GM19452 (cell line): ENCODE data around the gene PITX2.

Source experiments
- ATAC-seq: cut with Tn5 transposase; IDR thresholded peaks from one replicate; pipeline ENCODE4 v1.9.1; 2021; ENCODE audit not compliant: unreplicated experiment

PITX2 gene

DNA sequence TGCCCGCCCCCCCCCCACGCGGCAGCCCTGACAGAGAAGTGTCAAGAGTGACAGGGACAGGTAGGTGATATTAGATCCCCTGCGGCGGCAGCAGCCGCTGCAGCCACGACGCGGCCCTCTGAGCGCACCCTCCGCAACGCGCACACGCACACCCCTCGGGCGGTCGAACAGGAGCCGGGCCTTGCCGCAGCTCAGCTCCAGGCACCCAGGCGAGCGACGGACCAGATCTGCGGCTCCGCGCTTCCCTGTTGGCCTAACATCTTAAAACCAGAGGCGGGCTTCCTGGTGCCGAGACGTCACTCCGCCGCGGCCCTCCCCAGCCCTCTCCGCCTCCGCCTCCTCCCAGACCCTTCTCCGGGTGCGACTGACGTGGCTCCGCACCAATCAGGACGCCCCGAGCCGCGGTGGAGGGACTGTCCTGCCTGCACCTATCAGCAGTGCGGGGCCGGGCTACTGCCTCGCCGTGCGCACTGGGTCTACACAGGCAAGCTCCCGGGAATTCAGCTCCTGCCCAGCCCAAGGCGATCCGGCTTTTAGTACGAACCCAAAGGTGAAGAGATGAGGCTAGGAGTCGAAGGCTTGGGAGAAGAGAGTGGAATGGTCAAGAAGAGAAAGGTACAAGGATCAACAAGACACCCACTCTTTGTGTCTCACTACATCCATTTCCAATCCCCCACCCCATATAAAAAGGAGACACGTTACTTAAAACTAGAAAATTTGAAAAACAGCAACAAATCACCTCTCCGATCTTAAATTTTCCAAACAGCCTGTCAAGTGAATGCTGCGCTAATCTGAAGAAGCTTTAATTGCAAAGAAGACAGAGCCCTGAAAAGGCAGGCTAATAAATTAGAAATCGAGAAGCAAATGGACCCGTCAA, at the start of gene PITX2:
PITX2 (minus strand) TSS at position 237 of the 877 bp plus-strand sequence. CDS start 617 bp downstream, outside the sequence.
- ATAC-seq, result peak; percentile 74

DNA sequence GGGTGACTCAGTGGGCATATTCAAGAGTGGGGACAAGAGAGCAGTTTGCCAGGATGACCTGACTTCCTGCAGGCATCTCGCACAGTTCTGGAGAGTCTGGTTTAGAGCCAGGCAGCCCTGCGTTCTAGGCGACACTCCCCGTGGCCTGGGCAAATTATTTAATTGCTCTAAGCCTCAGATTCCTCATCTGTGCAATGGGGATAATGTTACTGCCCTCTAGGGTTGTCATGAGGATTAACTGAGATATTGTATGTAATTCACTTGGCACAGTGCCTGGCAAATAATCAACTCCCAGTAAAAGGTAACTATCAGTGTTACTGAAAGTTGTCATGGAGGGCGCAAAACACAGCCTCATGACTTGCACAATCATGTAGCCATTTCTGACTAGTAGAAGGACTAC, 48.8 kb upstream of the PITX2 start:
- no peak for ATAC-seq

DNA sequence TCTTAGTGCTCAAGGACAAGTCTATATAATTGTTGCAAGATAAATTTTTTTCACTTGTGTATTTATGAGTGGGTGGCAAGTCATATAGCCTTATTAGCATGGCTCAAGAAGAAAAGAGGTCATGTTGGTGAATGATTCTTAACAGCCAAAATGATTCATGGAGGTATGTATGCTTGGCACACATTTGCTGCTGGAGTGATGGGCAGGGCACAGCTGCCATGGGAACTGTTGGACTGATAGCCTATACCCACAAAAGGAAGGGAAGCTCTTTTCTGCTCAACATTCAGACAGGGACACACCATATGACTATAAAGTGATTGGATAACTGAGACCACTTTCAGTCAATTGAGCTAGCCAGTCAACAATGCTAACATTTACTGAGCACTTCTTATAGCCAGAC, 46.8 kb upstream of the PITX2 start:
- ATAC-seq, result no peak

DNA sequence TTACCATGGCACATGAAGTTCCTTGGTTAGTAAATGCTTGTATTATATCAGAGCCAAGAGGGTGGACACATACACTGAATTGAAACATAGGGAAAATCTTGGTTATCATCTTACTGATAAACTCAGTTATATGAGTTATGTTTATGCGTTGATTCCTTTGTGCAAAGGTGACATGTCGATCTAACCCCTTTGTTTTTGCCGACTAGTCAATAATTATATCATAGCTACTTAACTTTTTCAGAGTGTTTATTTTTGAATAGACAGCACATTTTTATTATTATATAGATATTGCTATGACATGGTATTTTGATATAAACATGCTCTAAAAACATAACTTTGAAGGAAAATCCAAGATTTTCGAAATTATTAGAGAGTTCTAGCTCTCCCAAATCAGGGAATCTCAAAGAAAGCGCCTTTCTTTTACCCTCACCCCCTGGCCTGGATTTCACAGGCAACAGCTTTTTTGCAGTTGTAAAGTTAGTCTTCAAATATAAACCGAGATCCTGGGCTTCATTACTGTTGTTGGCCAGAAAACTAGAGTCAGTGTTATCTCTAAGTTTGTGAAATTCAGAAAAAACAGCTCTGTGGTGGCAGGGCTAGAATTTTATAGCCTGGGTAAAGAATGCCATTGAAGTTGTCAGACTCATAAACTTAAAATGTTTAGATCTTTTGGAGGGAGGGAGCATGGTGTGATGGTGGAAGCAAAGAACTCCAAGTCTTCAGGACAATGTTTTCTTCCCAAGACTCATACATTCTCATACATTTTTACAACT, 45.8 kb upstream of the PITX2 start:
- ATAC-seq, result no peak

DNA sequence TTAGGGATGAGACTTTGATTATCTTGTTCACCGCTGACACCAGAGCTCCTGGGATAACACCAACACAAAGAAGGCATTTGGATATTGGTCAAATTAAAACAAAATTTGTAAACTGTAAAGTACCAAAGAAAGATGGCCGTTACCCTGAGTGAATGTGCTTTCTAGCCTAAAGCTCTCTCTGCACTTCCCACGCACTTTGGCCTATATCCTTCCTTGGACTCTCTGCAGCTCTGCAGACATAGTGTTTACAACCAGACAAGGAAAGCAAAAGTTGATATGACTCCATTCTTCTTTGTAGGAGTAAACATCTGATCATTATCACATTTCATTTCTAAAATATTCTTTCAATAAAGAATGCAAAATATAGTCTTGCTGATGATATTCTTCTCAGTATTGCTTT, 44.8 kb upstream of the PITX2 start:
- no peak for ATAC-seq

DNA sequence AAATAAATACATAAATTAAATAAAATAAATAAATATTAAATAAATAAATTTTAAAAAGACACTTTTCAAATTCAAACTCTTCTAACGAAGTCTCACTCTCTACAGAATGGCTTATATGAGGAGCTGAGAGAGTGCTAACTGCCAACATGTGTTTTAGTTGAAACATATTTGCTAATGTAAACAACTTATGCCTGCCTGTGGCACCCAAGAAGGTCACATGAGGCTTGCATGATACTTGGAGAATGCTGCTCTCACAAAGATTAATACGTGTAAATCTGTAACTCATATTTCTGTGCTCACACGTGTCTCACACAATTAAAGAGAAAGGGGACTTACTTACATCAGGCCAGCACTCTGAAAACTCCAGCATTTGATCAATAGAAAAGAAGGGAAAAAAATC, 43.2 kb upstream of the PITX2 start:
- ATAC-seq, result no peak

DNA sequence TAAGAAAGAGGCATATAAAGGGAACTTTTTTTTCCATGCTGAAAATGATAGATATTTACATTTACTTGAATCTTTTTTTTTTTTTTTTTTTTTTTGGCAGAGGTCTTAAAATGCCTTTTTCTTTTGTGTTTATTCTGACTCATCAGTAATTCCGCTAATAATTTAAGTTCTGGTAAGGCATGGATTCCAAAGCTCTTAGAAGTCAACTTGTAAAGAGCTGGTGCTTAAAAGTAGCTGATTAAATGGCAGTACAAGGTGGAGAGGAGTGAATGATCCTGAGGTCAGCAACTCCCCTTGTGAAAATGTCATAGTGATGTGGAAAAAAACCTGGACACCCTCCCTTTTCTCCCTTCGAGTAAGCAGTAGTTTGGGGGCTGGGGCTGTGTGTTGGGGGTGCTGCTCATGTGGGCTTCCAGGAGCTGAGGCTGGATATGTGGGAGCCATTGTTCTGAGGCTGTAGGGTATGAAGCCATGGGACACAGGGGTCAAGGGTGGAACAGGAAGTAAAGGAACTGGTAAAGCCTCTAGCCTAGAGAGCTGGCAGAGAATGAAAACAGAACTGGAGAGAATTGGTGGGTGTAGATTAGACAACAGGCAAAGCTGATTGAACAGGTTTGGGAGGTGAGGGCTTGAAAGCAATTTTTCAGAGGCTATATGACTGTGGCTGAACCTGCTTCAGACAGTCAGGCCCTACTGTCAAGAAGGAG, 41.0 kb upstream of the PITX2 start:
- ATAC-seq, result no peak

DNA sequence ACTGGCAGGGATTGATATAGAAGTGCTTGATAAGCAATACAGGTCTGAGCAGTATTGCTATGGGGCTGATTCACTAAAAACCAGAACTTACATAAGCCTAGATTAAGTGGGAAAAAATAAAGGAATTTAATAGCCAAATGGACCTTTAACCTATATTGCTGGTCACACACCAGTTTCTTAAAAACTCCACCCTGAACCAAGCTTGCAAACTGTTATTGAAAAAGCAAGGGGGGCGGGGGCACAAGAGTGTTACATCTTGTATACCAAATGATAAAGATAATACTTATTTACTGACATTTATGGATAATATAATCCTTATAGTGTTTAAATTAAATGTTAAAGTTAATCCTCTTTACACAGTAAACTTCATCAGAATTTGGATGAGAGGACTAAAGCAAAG, 40.3 kb upstream of the PITX2 start:
- ATAC-seq, result no peak

DNA sequence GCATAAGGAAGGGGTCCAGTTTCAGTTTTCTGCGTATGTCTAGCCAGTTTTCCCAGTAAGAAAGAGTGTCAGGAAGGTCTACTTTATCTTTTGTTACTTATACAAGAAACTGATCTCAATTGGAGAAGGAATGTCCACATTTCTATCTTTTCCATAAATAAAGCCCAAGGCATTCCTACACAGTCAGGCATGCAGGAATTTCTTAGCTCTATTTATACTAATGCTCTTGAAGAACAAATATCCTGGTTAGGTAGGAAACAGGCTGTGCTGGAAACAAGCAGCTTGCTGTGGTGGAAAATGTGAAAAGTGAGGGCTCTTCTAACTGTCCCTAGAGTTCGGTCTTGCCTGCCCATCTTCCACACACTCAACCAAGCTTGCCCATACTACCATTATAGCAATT, 37.9 kb upstream of the PITX2 start:
- no peak for ATAC-seq

DNA sequence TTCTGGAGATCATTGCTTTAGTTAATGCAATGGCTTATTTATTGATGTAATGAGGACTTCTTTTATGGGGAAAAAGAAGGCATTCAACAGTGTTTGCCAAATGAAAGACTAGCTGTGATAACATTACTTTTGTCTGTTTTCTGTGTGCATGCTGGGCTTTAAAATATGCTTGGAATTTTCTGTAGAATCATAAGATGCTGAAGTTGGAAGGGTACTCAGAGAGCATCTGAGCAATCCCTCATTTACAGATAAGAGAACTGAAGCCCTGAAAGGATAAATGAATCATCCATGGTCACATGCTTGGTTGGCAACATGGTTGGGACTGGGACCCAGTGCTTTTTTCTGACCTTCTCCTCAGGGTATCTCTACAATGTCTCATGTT, 31.4 kb upstream of the PITX2 start:
- no peak for ATAC-seq

DNA sequence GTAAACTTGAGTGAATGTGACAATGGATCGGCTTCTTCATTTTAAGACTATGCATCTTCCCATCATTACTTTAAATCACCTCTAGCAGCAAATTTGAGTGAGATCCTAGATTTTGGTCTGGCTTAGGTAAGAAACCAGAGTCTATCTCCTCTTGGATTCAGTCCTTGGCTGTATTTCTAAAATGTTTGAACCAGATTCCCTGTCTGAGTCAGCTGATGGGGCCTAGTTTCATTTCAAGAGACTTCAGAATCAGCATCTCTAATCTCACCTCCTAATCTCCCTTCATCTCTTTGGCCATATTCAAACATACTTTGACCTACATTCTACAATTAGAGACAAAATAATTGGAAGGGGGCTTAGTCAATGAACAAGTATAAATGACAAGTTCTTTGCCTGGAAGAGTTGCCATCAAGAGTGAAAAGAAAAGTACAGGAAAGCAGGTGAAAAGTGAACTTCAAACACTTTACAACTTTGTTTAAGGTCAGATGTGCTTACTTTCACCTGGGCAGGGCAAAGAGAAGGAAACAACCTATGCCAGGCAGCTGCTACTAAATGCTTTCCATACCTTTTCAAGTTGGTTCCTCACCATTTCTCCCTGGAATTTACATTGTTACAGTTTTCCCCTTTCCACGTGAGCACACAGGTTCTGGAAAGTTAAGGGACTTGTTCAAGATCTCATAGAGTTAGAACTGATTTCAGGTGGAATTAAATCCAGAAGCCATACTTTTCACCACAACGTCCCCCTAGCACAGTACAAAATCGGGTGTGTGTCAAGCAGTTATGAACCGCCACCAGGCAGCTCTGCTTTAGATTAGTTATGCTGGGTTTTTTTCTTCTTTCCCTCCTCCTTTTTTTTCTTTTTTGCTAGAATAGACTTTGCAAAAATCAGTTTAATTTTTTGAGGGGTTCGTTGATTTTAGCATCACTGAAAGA, 30.7 kb upstream of the PITX2 start:
- no peak for ATAC-seq

DNA sequence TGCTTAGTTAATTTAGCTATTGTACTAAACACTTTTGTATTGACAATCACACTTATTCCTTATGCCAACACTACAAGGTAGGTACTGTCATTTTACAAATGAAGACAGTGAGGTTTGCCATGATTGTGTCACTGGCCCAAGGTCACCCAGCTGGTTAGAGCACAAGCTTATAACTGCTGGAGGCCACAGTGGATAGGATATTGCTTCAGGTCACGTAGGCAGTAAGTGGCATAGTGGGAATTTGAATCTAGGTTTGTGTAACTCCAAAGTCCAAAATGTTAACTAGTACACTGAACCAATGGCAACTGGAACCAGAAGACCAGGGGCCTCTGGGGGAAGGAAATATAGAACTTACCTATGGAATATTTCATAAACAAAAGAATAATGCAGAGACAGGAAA, 21.1 kb upstream of the PITX2 start:
- ATAC-seq, result no peak

DNA sequence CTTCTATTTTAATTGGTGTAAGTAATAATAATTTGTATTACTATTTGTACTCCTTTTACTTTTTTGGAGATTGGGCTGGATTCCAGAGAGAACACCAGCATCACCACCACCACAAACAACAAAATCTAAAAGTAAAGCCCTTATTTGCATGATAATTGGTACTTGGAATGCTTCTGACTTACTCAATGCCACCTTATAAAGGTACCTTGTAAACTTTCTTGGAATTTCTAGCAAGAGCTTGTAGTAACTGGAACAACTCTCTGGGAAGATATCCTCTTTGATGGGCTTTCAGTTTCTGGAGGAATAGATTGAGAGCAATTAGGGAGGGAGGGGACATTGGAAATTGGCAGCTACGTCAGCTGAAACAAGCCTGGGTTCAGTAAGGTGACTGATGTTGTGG, 20.2 kb upstream of the PITX2 start:
- ATAC-seq, result no peak

DNA sequence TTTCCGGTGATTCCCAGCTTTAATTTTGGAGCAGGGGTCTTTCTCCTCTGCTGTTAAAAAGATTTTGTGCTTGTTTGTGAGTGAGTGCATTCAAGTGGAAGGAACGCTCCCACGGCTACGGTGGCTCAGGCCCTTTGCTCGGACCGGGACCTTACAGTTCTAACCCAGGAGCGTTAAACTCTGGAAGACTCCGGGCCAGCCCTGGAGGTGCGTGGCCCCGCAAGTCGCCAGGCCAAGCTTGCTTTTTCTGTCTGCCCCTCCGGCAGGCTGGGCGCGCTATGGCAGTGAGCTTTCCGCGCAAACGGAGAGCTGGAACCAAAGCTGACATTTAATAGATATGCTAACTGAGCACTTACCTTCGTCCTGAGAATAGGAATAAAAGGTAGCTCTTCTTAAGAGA, 18.3 kb upstream of the PITX2 start:
- no peak for ATAC-seq

DNA sequence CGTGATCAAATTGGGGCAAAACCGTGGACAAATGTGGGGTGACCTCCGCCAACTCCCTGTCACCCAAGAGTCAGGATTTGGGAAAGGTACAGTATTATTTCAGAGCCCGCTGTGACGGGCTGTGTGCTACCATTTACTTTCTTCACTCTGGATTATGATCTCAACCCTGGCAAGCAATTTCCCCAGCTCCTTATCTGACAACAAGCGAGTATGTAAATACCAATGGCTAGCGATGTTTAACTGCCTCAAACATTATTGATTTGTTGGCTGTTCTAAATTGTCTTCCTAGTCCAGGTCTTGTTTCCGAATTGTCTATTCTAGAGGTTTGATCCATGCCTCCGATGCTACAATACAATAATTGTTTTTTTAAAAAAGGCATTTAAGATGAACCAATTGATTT, 17.7 kb upstream of the PITX2 start:
- no peak for ATAC-seq

DNA sequence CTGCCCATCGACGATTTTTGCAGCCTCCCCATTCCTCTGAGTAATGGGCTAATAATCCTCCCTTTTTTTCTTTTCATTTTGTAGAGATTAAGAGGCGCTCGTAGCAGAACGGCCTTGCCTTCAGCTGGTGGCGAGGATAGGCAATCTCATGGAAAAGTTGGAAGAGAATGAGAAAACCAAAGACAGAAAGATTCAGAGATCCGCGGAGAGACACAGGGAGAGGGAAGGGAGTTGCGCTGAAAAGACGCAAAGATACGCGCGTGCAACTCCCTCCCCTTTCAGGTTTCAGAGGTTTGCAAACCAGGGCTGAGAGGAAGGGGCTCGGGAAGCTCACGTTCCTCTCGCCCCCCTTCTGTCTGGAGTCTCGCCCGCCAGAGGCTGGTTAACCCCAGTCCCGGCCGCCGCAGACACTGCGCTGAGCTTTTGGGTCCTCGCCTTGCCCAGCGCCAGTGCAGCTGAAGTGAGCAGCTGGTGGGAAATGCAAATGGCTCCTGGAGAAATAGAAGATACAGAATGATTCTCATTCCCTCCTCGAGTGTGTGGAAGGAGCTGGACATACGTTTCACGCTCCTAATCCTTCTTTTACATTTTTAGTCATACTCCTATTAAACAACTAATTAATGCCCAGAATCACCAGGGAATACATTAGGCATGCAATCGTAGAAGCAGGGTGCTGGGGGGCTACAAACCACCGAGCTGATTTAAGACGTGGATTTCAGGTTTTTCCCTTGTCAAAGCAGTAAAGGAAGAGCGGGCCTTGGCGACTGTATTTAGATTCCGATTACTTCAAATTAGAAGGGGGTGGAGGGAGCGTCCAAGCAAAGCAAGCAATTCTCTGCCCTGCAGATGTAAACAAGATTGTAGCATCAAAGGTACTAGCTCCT, 16.6 kb upstream of the PITX2 start:
- ATAC-seq, result no peak

DNA sequence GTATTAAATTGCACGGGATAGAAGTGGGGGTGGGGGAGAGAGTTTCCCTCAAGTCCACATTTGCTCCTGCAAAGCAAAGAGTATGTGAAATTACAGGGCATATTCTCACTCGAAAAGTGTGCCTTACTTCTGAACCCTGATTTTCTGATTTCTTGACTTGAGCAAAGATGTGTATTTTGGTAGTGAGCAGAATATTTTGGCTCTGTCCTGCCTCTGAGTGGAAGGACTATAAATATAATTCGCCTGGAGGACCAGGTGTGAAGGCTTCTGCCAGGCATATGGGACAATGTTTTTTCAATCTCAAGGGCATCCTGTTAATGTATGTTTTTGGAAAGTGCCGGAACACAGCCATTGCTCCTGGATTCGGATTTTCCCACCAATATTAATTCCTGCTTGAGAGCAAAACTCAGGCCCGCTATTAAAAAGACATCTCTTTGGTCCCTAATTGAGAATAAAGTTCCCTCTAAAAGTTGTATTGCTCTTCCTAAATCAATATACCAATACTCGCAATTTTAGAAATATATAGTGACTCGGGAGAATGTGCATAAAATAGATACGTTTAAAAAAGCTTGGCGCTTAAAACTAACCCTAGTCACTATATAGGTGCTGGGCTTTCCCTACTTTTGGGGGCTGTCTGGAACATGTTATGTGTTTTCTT, 15.3 kb upstream of the PITX2 start:
- no peak for ATAC-seq

DNA sequence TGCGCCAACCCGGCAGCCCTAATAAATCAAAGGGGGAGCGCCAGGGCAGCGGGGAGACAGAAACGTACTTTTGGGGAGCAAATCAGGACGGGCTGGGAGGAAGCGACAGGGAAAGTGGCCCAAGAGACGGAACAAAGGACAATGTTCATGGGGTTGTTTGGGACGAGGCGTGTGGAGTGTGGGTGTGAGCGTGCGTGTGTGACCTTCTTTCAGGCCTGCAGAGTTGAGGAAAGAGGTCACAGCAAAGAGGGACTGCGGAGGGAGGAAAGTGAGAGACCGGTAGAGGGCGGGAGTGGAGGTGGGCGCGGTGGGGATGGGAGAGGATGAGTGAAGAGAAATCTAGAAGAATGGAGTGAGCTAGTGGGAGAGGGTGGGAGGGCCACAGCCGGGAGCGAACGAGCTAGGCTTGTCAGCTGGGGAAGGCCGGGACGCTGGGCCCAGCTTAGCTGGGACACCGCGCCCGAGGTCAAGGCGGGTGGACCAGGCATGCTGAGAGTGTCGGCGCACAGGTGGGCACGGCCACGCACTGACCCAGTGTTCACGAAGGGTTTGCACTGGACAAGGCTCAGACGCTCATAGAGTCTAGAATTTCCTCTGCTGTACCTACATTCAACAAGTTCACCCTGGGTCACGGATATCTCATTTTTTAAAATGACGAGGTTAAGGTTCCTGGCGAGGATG, 14.7 kb upstream of the PITX2 start:
- ATAC-seq, result no peak
